Common myeloid progenitor, CD34-positive (primary cell): ENCODE measurements around the gene LHX1.

Source experiments
- CTCF ChIA-PET: fragments of 350-600 bp; sonication (Branson Sonifier 250); formaldehyde crosslinking; loops from one replicate; lab custom pipeline; 2021; ENCODE audit warnings: antibody characterized with exemption; lab: Charles Lee
- POLR2A ChIA-PET: fragments of 350-600 bp; sonication (Branson Sonifier 250); formaldehyde crosslinking; loops from one replicate; lab custom pipeline; 2021; ENCODE audit warnings: antibody characterized with exemption; lab: Charles Lee
- DNase-seq, 3 donors: peaks; one replicate each; pipeline versions ENCODE4 v3.0.0 to v3.0.0-alpha.2; 2013
- H3K27ac ChIP-seq, 2 experiments: 1 replicate in 1 of 2; 2 replicates in 1 of 2; pipeline ENCODE4 v1.7.0; 2013; ENCODE audit warnings: inconsistent platforms in 2 of 2, low read length in 2 of 2, mild to moderate bottlenecking in 2 of 2, low read depth in 1 of 2, moderate library complexity in 1 of 2; ENCODE audit not compliant: severe bottlenecking in 2 of 2, insufficient read depth in 1 of 2, poor library complexity in 1 of 2
- H3K27me3 ChIP-seq, 5 experiments: replicated peaks in 2 of 5; 1 replicate in 3 of 5; 2 replicates in 2 of 5; pipeline versions ENCODE4 v1.6.1 to v1.7.0; 2013; ENCODE audit warnings: low read length in 4 of 5, mild to moderate bottlenecking in 2 of 5, moderate library complexity in 2 of 5, inconsistent platforms in 1 of 5; ENCODE audit not compliant: insufficient read depth in 5 of 5, control insufficient read depth in 4 of 5
- H3K36me3 ChIP-seq, 4 experiments: 1 replicate in 2 of 4; 2 replicates in 2 of 4; pipeline versions ENCODE4 v1.6.1 to v1.7.0; 2013; ENCODE audit warnings: low read length in 3 of 4, control low read depth in 1 of 4, mild to moderate bottlenecking in 1 of 4; ENCODE audit not compliant: control insufficient read depth in 4 of 4, insufficient read depth in 4 of 4
- H3K4me1 ChIP-seq, 4 experiments: 1 replicate in 3 of 4; 2 replicates in 1 of 4; pipeline versions ENCODE4 v1.6.1 to v1.7.1; 2013; ENCODE audit warnings: low read length in 3 of 4, mild to moderate bottlenecking in 3 of 4, control low read depth in 1 of 4, inconsistent platforms in 1 of 4, moderate library complexity in 1 of 4; ENCODE audit not compliant: control insufficient read depth in 4 of 4, insufficient read depth in 4 of 4; ENCODE audit errors: control extremely low read depth in 1 of 4
- H3K4me3 ChIP-seq, 7 experiments: 1 replicate in 4 of 7; 2 replicates in 3 of 7; pipeline versions ENCODE4 v1.5.1 to v1.7.0; 2013; ENCODE audit warnings: mild to moderate bottlenecking in 7 of 7, low read length in 6 of 7, moderate library complexity in 6 of 7, inconsistent platforms in 2 of 7, low read depth in 2 of 7, control low read depth in 1 of 7; ENCODE audit not compliant: insufficient read depth in 4 of 7, control insufficient read depth in 1 of 7; ENCODE audit errors: extremely low read depth in 1 of 7
- H3K9me3 ChIP-seq, 5 experiments: 1 replicate in 4 of 5; 2 replicates in 1 of 5; pipeline versions ENCODE4 v1.6.1 to v1.7.1; 2013; ENCODE audit warnings: low read length in 4 of 5, mild to moderate bottlenecking in 2 of 5, inconsistent platforms in 1 of 5, low read depth in 1 of 5, moderate library complexity in 1 of 5; ENCODE audit not compliant: control insufficient read depth in 4 of 5, insufficient read depth in 2 of 5; ENCODE audit errors: control extremely low read depth in 1 of 5
- WGBS: methylation state at CpG from one replicate; pipeline ENCODE4 v1.1.5; 2013; ENCODE audit not compliant: insufficient coverage; 5-methylcytosine and 5-hydroxymethylcytosine counted together

Gene LHX1

GRCh38 chr17:36943250-36944191 is 6.2 kb downstream of the LHX1 start:
- WGBS = 9% methylated on average over 33 of the region's 44 CpGs
- H3K27ac ChIP-seq = no peak overlapping the region
- H3K36me3 ChIP-seq = no peaks in the 10 kb centered on the region
- ChIA-PET POLR2A (no interaction called here), CTCF (no interaction called here)
- H3K9me3 ChIP-seq = peaks cover 0 to 4% (median 0%) of the 10 kb centered on the region in 5 experiments
- no peak for DNase-seq
- peaks cover 23 to 99% (median 73%) of the 10 kb centered on the region in 5 experiments for H3K27me3 ChIP-seq
- H3K4me1 ChIP-seq = peaks cover 0 to 29% (median 26%) of the 10 kb centered on the region in 4 experiments
- peak overlapping the region in 1 of 7 experiments; percentile 6 for H3K4me3 ChIP-seq

GRCh38 chr17:36944553-36944952 is 7.3 kb downstream of the LHX1 start:
- Histone ChIP-seq H3K4me1 (peaks cover 3 to 32% (median 30%) of the 10 kb centered on the region in 4 experiments), H3K9me3 (no peaks in the 10 kb centered on the region), H3K36me3 (no peaks in the 10 kb centered on the region), H3K4me3 (no peak overlapping the region), H3K27ac (no peak overlapping the region), H3K27me3 (peaks cover 23 to 88% (median 64%) of the 10 kb centered on the region in 5 experiments)
- ChIA-PET CTCF (no interaction called here), POLR2A (no interaction called here)
- DNase-seq = no peak
- WGBS = 0% methylated on average over 1 of the region's 1 CpG

DNA sequence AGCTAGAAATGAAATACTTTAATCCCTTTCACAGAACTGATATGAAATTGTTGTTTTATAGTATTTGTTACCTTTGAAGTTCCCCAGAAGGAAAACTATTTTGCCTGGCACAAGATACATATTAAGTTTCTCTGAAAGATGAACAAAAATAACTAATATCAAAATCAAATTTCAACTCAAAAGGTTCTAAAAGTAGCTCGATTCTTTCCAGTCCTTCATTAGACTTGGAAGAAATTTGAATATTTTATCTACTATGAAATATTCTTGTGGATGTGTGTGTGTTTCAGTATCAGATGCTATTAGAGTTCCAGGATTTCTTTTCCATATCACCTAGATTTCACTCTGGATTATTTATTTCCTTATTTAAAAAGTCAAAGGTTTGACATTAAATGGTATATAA is 7.9 kb downstream of the LHX1 start:
- Histone ChIP-seq H3K36me3 (no peaks in the 10 kb centered on the region), H3K27ac (no peak overlapping the region), H3K4me1 (peaks cover 5 to 38% (median 36%) of the 10 kb centered on the region in 4 experiments), H3K4me3 (no peak overlapping the region), H3K9me3 (no peaks in the 10 kb centered on the region), H3K27me3 (peaks cover 23 to 83% (median 60%) of the 10 kb centered on the region in 5 experiments)
- POLR2A ChIA-PET = no interaction called here
- WGBS = no CpG with 5 or more reads among the region's 1 CpG
- CTCF ChIA-PET = no interaction called here
- DNase-seq = no peak

DNA sequence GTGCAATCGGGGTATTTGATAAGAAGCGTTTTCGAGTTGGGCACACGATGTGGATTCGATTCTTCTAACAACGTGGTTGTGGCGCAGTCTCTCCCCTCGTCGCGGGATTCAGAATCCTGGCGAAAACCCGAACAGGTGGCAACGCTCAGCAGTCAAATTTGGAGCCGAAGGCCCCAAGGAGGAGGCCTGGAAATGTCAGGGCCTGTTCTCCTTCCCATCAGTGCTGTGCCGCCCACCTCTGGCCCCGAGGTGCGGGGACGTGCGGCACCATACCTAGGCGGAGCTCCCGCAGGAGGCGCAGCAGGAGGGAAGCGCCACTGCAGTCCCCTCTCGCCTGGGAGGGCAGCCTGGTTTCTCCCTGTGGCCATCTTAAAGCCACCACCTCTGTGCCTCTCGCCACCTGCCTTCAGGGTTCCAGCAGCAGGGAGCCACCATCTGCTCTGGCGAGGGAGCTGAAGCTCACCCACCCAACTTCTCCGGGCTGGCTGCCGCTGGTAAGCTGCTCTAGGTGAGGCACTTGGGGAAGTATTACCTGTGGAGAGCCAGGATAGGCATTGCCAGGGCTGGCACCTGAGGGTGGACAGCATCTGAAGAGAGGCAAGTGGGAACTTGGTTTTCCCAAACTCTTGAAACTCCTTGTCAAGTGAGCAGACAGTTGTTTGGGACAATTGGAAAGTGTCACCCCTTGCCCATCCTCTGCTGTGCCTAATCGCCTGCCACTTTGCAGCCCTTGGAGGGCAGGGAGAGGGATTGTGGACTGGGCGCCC is 8.9 kb downstream of the LHX1 start:
- CTCF ChIA-PET = no interaction called here
- Histone ChIP-seq H3K36me3 (peaks cover under 1 to 5% (median 3%) of the 10 kb centered on the region in 4 experiments), H3K4me1 (peaks cover 5 to 45% (median 39%) of the 10 kb centered on the region in 4 experiments), H3K27me3 (peaks cover 23 to 73% (median 51%) of the 10 kb centered on the region in 5 experiments), H3K9me3 (no peaks in the 10 kb centered on the region), H3K4me3 (no peak overlapping the region), H3K27ac (no peak overlapping the region)
- WGBS = 14% methylated on average over 23 of the region's 30 CpGs
- POLR2A ChIA-PET = no interaction called here
- DNase-seq = no peak

DNA sequence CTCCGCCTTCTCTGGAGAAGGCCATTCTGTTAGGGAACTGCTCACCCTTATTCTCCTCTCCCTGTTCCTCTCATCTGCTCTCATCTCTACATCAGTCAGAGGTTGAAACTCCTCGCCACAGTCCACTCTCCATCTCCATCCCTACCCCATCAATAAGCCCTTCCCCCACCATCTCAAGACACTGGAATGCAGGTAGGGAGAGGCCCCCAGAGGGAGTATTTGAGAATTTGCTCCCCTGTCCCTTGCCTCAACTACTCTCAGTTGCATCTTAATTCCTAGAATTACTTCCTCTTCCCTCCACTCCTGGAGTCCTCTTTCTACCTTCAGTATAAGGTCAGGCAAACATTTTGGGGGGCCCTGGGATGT is 9.4 kb downstream of the LHX1 start:
- Histone ChIP-seq H3K27ac (no peak overlapping the region), H3K36me3 (peaks cover 2 to 6% (median 5%) of the 10 kb centered on the region in 4 experiments), H3K4me1 (peaks cover 5 to 45% (median 38%) of the 10 kb centered on the region in 4 experiments), H3K27me3 (peaks cover 23 to 67% (median 46%) of the 10 kb centered on the region in 5 experiments), H3K4me3 (no peak overlapping the region), H3K9me3 (no peaks in the 10 kb centered on the region)
- DNase-seq = no peak
- ChIA-PET CTCF (interaction anchor here (2.1 kb wide), 1 partner anchor 10 kb away, joined by 7 read pairs; the partner anchor contains the start of gene LHX1), POLR2A (no interaction called here)
- no CpG with 5 or more reads among the region's 2 CpGs for WGBS

- CTCF ChIA-PET = interaction anchor here (2.1 kb wide), 1 partner anchor 11 kb away, joined by 7 read pairs; the partner anchor contains the start of gene LHX1
- Histone ChIP-seq H3K27ac (peak overlapping the region in 1 of 2 experiments; percentile 27), H3K27me3 (peaks cover 23 to 53% (median 36%) of the 10 kb centered on the region in 5 experiments)
Measured at GRCh38 chr17:36947922-36948716, 10.8 kb downstream of the LHX1 start.

More at GRCh38 chr17:36947922-36948716, 10.8 kb downstream of the LHX1 start:
- Histone ChIP-seq H3K36me3 (peaks cover 9 to 20% (median 14%) of the 10 kb centered on the region in 4 experiments), H3K4me1 (peaks cover 5 to 34% (median 26%) of the 10 kb centered on the region in 4 experiments), H3K9me3 (no peaks in the 10 kb centered on the region), H3K4me3 (peak overlapping the region; percentile 71 to 91 (median 84))
- WGBS = under 1% methylated on average over 20 of the region's 26 CpGs
- POLR2A ChIA-PET = interaction anchor here (1.0 kb wide), 1 partner anchor 15 kb away, joined by 3 read pairs; no protein-coding TSS in a partner anchor
- DNase-seq = no peak
